ENCODE data around the gene ISOC2.

Gene ISOC2

GRCh38 chr19:55406826-55407549 lies 54.5 kb downstream of the ISOC2 start:
- no peak for DNase-seq (ENCODE audit: low read depth)

GRCh38 chr19:55406091-55406825 lies 55.2 kb downstream of the ISOC2 start:
- DNase-seq (ENCODE audit: low read depth), result no peak

GRCh38 chr19:55405638-55406037 lies 55.8 kb downstream of the ISOC2 start:
- no peak for DNase-seq (ENCODE audit: low read depth)
